Activated effector memory CD4-positive, alpha-beta T cell treated with anti-CD3 and anti-CD28 coated beads, Interleukin-2, amount 50 U/mL, for 16 hours (primary cell): ENCODE data around the gene SPAG7.

Experiments
- DNase-seq: peaks from one replicate; pipeline ENCODE4 v3.0.0-alpha.2; 2020

SPAG7 gene

DNA sequence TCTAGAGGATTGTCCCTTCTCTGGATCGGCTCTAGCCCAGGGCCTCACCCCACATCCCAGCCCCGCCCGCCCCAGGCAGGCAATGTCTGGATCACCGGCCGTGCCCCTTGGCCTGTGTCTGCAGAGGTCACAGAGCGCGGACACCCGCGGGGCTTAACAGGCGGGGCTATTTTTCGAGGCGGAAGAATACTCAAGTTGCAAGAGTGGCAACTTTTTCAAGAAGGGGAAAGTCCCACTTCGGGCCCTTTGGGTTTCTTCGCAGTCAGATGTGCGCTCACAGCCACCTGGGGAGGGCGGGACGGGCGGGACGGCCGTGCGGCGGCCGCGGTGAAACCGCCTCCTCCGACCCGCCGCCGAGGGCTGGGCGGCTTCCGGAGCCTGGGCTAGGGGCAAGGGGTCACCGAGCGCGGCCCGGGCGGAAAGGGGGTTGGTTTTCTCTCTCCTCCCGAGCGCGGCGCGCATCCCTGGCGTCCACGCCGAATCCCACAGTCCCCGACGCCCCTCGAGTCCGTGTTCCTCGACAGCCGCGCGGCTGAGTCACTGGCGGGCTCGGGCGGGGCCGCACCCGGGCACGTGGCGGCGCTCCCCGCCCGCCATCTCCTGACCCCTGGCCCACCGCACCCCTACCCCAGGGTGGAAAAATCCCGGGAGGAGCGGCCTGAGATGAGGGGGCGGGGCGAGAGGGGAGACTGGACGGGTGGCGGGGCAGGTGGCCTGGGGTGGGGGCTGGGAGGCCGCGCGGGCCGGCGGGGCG lies 18.1 kb downstream of the SPAG7 start:
- peak; percentile 89 for DNase-seq

DNA sequence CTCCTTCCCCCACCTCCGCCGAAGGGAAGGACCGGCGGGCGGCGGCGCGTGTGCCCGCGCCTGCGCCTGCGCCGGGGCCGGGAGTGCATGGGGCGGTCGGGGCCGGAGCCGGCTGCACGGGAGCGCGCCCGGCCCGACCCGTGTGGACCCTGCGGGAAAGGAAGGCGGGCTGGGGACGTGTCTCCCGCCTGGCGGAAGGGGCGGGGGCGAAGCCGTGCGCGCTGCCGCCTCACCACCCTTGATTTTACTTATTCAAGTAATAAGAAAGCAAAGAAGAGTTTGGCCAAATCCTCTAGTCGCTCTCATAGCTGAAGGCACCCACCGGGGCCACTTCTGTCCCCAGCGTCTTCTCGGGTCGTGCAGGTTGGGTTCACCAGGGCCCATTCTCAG lies 18.7 kb downstream of the SPAG7 start:
- DNase-seq = peak; percentile 90

DNA sequence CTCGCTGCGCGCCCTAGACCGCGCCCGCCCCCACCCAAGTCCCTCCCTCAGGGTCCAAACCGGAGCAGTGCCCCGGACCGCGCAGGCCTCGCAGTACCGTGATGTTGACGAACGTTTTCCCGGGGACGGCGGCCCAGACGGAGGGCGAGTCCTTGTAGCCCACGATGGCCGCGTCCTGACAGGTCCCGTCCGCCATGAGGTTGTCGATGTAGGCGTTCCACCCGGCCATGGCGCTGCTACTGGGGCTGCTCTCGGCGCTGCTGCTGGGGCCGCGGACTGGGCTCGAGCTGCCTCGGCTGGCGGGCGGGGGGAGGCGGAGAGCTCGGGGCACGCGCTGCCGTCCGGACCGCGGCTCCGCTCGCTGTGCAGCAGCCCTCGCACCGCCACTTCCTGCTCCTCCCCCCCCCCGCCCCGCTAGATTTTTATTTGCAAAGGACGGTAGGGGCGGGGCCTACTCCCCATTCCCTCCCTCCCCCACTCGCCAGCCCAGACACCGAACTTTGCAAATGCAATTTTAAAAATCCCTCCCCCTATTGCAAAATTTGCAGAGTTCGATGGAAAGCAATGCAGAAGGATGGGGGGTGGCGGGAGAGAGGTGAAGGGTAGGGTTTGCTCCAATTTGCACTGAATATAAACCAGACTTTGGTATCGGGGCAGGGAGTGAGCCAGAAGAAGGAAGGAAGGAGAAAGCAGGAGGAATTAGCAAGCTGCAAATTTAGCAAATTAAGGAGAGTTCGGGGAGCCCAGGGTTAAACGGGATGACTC lies 19.3 kb downstream of the SPAG7 start, which contains the start of gene PFN1:
Gene PFN1 (minus strand): TSS at position 365 of the 765 bp plus-strand sequence. CDS start 136 bp downstream, at position 229.
- peak; percentile 96 for DNase-seq

DNA sequence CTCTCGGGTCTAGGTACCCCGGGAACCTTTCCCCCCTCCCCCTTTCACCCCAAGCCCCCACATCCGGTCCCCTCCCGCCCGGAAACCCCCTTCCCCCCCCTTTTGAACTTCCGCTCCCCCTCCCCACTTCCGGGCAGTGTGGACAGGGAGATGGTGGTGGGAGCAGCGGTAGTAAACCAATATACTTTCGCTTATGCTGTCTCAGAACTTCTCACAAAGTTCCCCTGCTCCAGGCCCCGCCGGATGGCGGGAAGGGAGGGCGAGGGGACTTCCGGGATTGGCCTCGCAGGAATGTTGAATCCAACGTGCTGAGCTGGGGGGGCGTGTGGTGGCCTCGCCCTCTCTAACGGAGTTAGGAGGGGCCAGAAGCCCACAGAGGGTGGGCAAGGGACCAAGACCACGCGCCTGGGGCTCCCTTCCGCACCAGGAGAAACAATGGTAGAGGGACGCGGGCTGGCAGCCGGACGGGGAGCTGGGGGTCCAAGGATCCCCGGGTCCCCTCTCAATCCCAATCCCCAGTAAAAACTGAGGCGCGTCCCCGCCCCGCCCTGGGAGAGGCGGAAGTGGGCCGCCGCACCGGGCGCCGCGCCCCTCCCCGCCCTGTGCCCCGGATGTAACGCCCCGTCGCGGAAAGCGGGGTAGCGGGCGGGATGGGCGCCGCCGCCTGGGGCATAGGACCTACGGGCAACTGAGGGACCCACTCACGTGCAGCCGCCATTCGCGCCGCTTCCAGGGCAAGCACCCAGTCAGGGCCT lies 20.0 kb downstream of the SPAG7 start:
- DNase-seq = peak; percentile 90

DNA sequence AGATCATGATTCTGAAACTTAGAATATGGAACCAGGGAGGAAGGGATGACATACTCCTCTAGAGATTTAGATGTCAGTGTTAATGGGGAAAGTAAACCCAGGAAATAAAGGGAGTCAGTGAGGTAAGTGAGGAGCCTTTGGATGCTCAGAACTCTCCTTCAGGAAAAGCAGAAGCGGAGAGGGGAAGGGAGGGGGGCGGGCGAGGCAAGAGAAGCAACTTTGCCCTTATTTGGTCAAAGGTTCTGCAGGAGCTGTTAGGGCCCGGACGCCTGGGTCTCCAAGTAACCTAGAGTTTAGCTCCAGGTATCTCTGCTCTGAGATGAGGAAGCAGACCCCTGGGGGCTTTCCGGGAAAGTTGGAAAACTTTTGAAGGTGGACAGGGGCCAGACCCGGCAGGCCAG lies 20.6 kb downstream of the SPAG7 start:
- no peak for DNase-seq

DNA sequence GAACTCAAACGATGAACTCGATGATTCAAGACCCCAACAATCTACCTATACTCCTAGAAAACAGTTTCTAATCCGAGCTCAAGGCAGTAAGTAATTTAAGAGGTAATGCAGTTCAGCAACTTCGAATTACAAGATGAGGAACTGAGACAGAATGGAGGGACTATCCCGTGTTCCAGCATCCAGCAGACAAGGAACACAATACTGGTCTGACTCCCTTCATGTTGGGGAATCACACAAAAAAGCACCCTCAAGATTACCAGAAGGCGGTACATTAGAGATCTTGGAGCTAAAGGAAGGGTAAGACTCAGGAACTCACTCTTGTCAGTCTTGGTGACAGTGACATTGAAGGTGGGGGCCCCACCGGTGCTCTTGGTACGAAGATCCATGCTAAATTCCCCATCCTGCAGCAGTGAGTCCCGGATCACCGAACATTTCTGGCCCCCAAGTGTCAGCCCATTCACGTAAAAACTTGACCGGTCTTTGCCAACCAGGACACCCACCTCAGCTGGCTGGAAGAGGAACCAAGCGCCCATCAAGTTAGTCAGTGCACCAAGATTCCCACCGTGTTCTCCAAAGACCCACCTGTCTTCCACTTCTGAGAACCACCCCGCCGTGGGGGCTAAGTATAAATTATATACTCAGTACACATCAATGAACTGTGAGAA lies 21.2 kb downstream of the SPAG7 start:
- peak; percentile 64 for DNase-seq

DNA sequence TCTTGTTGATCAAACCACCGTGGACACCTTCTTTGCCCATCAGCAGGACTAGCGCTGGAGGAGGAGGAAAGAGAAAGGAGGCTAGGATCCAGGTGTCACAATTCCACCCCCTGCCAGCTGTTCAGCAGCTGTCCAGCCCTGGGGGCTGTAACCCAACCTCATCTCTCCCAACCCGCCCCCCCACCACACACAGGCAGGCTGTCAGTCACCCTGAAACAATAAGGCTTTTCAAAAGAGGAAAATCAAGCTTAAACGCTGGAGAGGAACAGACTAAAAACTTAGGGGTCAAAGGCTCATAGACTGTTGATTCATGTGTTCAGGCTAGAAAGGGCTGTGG lies 21.7 kb downstream of the SPAG7 start:
- no peak for DNase-seq

DNA sequence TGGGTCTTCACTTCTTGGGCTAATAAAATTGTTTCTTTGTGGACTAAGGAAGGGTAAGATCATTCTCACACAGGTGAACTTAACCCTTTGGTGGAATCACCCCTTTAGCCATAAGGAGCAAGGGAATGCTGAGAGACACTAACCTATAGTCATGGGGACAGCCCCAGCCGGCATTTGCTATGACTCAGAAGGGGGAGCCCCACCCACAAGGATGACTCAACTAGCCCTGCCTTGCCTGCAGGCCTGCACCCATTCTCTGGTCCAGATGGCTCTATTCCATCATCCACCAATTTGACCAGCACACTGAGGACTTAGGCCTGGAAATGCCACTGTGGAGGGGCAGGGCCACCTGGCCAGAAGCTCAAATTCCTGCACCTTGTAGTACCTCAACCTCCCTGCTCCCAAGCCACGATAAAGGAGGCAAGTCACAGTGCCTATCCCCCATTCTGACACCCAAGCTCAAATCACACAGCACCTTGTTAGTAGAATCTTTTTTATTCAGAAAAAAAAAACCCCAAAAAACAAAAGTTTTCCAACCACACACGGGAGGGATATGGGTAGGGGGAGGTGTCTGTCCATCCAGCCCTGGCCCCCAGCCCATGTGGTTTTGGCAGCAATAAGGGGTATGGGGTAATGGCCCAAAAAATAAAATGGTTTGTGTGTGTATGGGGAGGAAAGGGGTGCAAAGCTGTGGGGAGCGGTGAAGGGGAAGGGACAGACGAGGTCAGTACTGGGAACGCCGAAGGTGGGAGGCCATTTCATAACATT lies 22.3 kb downstream of the SPAG7 start:
- peak; percentile 94 for DNase-seq

DNA sequence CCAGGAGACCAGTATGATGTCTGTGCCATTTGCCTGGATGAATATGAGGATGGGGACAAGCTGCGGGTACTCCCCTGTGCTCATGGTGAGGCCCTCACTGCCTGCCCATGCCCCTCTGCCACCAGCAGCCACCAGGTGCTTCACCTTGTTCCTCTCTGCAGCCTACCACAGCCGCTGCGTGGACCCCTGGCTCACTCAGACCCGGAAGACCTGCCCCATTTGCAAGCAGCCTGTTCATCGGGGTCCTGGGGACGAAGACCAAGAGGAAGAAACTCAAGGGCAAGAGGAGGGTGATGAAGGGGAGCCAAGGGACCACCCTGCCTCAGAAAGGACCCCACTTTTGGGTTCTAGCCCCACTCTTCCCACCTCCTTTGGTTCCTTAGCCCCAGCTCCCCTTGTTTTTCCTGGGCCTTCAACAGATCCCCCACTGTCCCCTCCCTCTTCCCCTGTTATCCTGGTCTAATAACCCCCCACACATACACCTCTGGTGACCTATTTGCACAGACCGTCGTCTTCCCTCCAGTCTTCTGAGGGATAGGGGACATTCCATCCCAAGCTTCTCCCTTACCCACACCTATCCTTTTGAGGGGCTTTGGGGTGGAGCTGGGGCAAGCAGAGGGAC lies 23.0 kb downstream of the SPAG7 start:
- peak; percentile 72 for DNase-seq

DNA sequence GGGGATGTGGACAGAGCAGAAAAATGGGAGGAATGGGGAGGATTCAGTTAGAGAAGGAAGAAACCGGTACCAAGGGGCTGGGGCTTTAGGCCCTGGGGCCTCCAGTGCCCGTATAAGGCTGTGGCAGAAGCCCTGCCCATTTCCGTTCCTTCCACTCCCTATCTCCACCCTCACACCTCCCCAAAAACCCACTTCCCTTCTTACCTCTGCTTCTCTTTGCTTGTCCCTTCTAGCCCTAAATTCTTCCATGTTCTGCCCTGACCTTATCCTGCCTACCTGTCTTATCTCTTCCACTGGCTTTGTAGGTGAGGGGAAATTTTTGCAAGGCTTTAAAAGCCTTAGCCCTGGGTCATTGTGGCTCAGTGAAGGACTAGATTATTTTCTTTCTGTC lies 23.5 kb downstream of the SPAG7 start:
- DNase-seq = peak; percentile 83

DNA sequence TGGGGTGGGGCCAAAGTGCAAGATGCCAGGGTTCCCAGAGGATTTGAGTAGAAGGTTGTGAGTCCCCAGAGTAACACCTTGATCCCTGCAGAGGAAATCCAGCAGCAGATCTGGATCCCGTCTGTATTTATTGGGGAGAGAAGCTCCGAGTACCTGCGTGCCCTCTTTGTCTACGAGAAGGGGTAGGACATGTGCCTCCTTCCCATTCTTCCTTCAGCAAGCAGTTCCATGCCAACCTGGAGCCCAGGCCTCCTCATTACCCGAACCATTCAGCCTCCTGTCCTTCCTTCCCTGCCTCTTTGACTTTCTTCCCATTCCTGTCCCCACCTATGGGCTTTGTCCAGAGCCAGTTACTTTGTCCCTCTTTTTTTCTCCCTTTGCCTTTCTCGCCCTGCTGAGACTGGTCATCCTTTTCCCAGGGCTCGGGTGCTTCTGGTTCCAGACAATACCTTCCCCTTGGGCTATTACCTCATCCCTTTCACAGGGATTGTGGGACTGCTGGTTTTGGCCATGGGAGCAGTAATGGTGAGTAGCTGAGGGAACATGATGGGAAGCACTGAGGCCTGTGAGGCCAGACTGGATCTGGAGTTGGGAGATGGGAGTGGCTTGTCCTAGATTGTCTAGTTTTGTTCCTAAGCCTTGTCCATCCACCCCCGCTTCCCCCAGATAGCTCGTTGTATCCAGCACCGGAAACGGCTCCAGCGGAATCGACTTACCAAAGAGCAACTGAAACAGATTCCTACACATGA lies 24.7 kb downstream of the SPAG7 start:
- no peak for DNase-seq

DNA sequence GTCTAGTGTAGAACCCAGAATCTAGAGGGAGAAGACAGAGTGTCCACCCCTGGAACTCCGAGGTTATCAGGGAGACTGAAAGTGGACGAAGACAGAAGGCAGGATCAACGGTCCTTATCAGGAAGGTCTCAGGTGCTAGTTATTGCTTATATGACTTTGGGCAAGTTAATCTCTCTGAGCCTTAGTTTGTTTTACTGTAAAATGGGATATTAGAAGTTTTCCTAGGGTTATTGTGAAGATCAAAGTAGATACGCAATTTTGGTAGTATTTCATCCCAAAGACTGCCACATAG lies 26.4 kb downstream of the SPAG7 start:
- DNase-seq = no peak

DNA sequence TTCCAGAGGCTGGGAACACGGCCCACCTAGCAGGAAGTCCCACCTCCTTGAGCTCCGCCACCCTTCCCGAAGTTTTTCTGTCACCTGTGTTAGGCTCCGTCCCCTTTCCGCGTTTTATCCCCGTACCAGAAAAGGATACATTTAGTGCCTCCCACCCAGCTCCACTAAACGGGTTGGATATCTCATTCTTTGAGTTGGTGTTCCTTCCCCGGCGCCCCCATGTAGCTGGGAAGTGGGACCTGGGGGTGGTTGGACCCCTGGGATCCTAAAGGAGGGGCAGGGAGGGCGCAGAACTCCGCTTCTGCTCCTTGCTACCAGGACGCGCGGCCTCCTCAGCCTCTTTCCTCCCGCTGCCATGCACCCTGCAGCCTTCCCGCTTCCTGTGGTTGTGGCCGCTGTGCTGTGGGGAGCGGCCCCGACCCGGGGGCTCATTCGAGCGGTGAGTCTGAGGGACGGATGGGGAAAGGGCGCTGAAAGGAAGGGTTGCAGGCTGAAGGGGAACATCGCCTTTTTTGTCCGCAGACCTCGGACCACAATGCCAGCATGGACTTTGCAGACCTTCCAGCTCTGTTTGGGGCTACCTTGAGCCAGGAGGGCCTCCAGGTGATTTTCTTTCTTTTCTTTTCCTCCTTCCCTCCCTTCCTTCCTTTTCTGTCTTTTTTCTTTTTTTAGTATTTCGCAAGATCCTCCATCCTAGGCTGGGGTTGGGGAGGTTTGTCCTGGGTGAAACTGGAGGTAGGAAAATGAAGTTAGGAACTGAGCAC lies 26.9 kb downstream of the SPAG7 start:
- DNase-seq = peak; percentile 80

DNA sequence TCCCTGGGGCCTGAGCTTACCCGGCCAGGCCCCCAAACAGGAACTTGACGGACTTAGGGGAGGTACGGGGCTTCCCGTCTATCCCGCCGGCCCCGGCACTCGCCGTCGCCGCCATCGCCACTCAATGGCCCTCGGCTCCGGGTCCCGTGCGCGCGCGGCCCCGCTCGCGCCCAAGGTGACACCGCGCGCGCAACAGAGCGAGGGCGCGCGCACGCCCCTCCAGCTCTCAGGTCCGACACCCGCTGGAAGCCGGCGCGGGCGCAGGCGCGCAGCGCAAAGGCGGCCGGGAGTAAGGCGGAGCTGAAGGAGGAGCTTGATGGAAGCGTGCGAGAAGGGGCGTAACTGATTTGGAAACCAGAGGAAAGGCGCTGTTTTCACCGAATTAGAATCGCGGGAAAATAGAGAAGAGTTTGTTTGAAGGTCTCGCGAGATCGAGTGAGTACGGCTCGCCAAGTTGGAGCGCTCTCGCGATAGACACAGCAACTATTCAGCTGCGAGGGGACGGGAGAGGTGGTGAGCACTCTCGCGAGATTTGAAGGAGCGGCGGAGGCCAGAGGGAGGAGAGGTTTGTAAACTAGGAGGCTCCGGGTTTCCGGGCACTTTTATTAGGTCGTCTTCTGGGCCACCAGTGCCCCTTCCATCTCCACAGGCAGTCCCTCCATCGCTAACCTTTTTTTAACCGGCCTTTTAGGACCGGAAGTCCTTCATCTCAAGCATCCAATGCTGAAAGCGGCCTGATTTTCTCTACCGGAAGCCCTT lies 27.6 kb downstream of the SPAG7 start, which contains the start of the genes RNF167 and SLC25A11:
Gene RNF167 (plus strand): TSS at position 473 of the 759 bp plus-strand sequence. CDS start 642 bp downstream, outside the sequence.
Gene SLC25A11 (minus strand): TSS at position 251 of the 759 bp plus-strand sequence. CDS start 136 bp downstream, at position 115.
- DNase-seq = peak; percentile 98

DNA sequence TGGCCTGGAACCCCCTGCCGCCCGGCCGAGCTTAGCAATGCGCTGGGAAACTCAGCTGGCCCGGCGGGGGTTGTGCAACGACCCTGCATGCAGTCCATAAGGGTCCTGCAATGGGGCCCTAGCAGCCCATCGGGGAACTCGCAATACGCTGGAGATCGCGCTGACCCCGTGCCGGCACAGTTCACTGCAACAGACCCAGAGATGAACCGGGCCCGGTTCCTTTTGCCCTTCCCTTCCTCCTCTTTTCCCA lies 28.1 kb downstream of the SPAG7 start:
- DNase-seq = no peak

DNA sequence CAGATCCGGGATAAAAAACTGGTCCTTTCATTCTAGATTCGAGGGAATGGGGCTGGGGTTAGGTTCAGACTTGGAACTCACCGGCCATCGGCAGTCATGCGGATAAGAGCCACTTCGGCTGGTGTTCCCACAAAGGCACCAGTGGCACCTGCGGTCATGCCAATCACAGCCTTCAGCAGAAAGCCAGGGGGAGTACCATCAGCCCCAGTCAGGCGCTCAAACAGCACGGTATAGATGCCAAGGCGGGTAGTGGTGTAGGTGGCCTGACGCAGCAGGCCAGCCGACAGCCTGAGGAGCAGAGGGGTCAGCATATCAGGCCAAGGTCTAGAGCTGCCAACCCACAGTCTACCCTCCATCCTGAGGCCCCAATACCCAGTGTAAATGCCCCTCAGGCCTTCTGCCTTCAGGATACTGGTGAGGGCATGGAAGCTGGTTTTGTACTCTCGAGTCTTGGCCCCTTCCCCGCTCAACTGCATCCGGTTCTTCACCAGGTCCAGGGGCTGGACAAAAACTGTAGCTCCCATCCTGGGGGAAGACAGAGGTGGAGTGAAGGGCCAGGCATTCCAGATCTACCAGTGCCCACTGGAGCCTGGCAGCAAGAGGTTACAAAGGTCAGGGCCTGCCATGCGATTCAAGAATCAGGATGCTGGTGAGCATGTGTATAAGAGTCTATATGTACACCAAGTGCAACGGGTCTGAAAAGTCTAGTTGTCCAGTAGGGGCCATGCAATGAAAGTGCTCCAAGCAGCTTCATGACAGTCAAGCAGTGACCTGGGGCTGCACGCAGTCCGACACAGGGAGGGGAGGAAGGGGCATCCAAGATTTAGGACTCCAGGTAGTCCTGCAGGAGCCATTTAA lies 28.7 kb downstream of the SPAG7 start:
- no peak for DNase-seq

DNA sequence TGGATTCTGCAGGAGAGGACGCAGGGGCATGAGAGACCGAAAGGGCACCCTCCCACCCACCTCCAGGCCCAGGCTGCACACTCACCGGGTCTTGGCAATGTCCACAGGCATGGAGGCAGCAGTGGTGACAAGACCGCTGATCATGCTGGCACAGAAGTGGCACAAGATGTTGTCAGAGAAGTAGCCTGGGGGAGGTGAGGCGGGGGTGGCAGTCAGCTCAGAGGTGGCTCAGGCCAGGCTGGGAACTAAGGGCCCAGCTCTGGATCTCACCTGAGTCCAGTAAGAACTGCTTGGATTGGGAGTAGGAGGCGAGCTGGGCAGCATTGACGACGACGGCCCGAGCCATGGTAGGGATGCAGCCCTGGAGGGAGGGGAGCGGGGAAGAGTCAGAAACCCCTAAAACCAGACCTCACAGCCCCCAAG lies 29.5 kb downstream of the SPAG7 start:
- DNase-seq = no peak

DNA sequence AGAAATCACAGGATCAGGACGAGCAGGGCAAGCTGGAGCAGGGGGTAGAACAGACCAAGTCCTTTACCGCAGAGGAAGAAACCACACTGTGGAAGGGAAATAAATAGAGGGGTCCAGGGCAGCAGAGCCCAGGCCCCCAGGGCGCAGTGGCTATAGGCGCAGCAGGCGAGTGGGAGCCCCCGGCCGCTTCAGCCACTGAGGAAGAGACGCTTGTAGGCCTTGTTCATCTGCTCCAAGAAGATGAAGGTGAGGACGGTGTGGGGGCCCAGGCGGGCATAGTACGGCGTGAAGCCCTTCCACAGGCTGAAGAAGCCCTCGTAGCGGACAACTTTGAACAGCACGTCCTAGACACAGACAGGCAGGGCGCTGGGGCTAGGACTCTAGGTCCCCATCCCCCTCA lies 30.1 kb downstream of the SPAG7 start:
- no peak for DNase-seq

DNA sequence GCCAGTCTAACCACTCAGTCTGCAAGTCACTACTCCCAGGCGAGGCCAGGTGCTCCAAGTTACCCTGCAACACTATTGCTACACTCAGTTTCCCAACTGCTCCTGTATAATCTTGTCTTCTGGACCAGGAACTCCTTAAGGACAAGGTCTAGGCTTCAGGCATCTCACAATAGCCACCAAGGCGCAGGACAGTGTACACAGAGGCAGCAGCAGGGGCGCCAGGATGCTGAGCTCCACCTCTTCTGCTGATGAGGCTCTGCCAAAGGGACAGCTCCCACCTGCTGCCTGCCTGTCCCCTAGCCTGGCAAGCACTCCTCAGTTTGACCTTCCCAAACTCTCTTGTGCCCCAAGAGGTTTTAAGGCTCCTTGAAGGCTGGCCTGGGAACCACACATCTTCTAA lies 31.2 kb downstream of the SPAG7 start:
- DNase-seq = no peak
